GM12878 (cell line): ENCODE results near the gene ZNF530. TPM values are rescaled to one million over a fixed set of nuclear protein-coding genes. Genes with fewer than 3 reads are reported as not detected.
A peak's percentile ranks its signal among the peaks of the same experiment; 100 is the strongest.

Source experiments
- ATAC-seq: fragments of 200-7000 bp; cut with Tn5 transposase; 3 replicates; pipeline ENCODE4 v1.9.1; 2020; ENCODE audit warnings: mild to moderate bottlenecking, moderate library complexity
- BruUV-seq: library from RNA; stranded (reverse); fragments of 400-500 nt; replicated peaks from 2 replicates; lab custom pipeline; 2021; lab: Mats Ljungman, UMichigan
- CTCF ChIA-PET: fragments of 300-600 bp; sonication (Branson Sonifier 250); formaldehyde crosslinking; extraction: SDS; loops from one replicate; lab custom pipeline; 2021; ENCODE audit warnings: inconsistent platforms; lab: Yijun Ruan, JAX
- POLR2A ChIA-PET: fragments of 350-600 bp; formaldehyde crosslinking; extraction: SDS; loops from one replicate; lab custom pipeline; 2021; ENCODE audit warnings: inconsistent platforms; lab: Charles Lee
- RAD21 ChIA-PET: fragments of 300-600 bp; sonication (Branson Sonifier 250); formaldehyde crosslinking; loops from one replicate; lab custom pipeline; 2023; ENCODE audit warnings: antibody characterized with exemption; ENCODE audit not compliant: unreplicated experiment; lab: Charles Lee
- SMC1A ChIA-PET: fragments of 300-600 bp; sonication (Branson Sonifier 250); formaldehyde crosslinking; loops from one replicate; lab custom pipeline; 2023; ENCODE audit not compliant: unreplicated experiment, uncharacterized antibody; lab: Charles Lee
- DNase-seq: peaks from one replicate; pipeline ENCODE4 v3.0.0-alpha.2; 2011; ENCODE audit warnings: low read depth, low spot score
- FAIRE-seq: peaks from 3 replicates; lab custom pipeline; 2011; peaks lifted over from hg19 to GRCh38; lab: Jason Lieb, UNC
- H2AFZ ChIP-seq: 2 replicates; pipeline ENCODE4 v1.6.0; 2011; ENCODE audit warnings: low read depth, low read length, control low read depth; ENCODE audit not compliant: control insufficient read depth
- H3K27ac ChIP-seq: 2 replicates; pipeline ENCODE4 v1.5.1; 2011; ENCODE audit warnings: control low read depth; ENCODE audit not compliant: control insufficient read depth, insufficient read depth
- H3K27me3 ChIP-seq, 2 experiments: replicated peaks in 1 of 2; 2 replicates each; pipeline versions ENCODE4 v1.6.0 to v1.6.1; 2011; ENCODE audit warnings: low read length in 1 of 2; ENCODE audit not compliant: control insufficient read depth in 2 of 2, insufficient read depth in 2 of 2
- H3K36me3 ChIP-seq, 2 experiments: 2 replicates each; pipeline ENCODE4 v1.5.1; 2011; ENCODE audit warnings: low read length in 1 of 2; ENCODE audit not compliant: control insufficient read depth in 2 of 2, insufficient read depth in 2 of 2
- H3K4me1 ChIP-seq: 2 replicates; pipeline ENCODE4 v1.6.1; 2011; ENCODE audit warnings: mild to moderate bottlenecking, low read length, moderate library complexity, mixed read lengths; ENCODE audit not compliant: control insufficient read depth, insufficient read depth
- H3K4me2 ChIP-seq: 2 replicates; pipeline ENCODE4 v1.6.0; 2011; ENCODE audit warnings: control low read depth; ENCODE audit not compliant: control insufficient read depth, insufficient read depth
- H3K4me3 ChIP-seq: fragments of 200-600 bp; sonication (generic); 2 replicates; pipeline ENCODE4 v1.5.1; 2016
- H3K79me2 ChIP-seq: 2 replicates; pipeline ENCODE4 v1.6.0; 2011; ENCODE audit warnings: low read length; ENCODE audit not compliant: control insufficient read depth, insufficient read depth
- H3K9ac ChIP-seq: 2 replicates; pipeline ENCODE4 v1.8.0; 2011; ENCODE audit warnings: low read length, control low read depth, mixed read lengths; ENCODE audit not compliant: control insufficient read depth, insufficient read depth
- H3K9me3 ChIP-seq: replicated peaks from 3 replicates; pipeline ENCODE4 v1.5.1; 2011; ENCODE audit warnings: mild to moderate bottlenecking, low read length; ENCODE audit not compliant: control insufficient read depth, insufficient read depth
- H4K20me1 ChIP-seq: 2 replicates; pipeline ENCODE4 v1.6.0; 2011; ENCODE audit not compliant: control insufficient read depth, insufficient read depth
- CHD1 ChIP-seq: IDR thresholded peaks from 2 replicates; pipeline ENCODE4 v1.6.1; 2012; ENCODE audit warnings: low read depth, low read length, improper control_type of control experiment
- CREB1 ChIP-seq: IDR thresholded peaks from 2 replicates; pipeline ENCODE4 v1.6.1; 2012; ENCODE audit warnings: low read depth, mild to moderate bottlenecking, inconsistent platforms
- DPF2 ChIP-seq: fragments of 450-650 bp; IDR thresholded peaks from 2 replicates; pipeline ENCODE4 v1.6.1; 2017; ENCODE audit warnings: mild to moderate bottlenecking
- JUNB ChIP-seq: IDR thresholded peaks from 2 replicates; pipeline ENCODE4 v1.6.1; 2016; ENCODE audit warnings: antibody characterized with exemption, mild to moderate bottlenecking
- NR2C1 ChIP-seq: fragments of 450-650 bp; IDR thresholded peaks from 2 replicates; pipeline ENCODE4 v1.6.1; 2017; ENCODE audit warnings: antibody characterized with exemption, mild to moderate bottlenecking, moderate library complexity
- RB1 ChIP-seq: fragments of 450-650 bp; formaldehyde crosslinking; IDR thresholded peaks from 2 replicates; pipeline ENCODE4 v1.6.1; 2017; ENCODE audit warnings: mild to moderate bottlenecking, borderline replicate concordance
- SP1 ChIP-seq: IDR thresholded peaks from one replicate; pipeline ENCODE4 v1.6.1; 2011; ENCODE audit warnings: low read depth, low read length
- TAF1 ChIP-seq: IDR thresholded peaks from 2 replicates; pipeline ENCODE4 v1.6.1; 2011; ENCODE audit warnings: mild to moderate bottlenecking, low read depth, low read length, borderline replicate concordance
- YY1 ChIP-seq: IDR thresholded peaks from 2 replicates; pipeline ENCODE4 v1.6.1; 2011; ENCODE audit warnings: low read depth, mild to moderate bottlenecking, low read length
- ZNF274 ChIP-seq: IDR thresholded peaks from one replicate; pipeline ENCODE4 v1.8.0; 2011; ENCODE audit not compliant: insufficient read length, insufficient read depth
- WGBS: methylation state at CpG from one replicate; pipeline ENCODE4 v1.1.6; 2016; ENCODE audit warnings: low lambda C conversion rate; ENCODE audit not compliant: insufficient replicate concordance, insufficient coverage; ENCODE audit errors: missing lambda C conversion rate; 5-methylcytosine and 5-hydroxymethylcytosine counted together
- in situ Hi-C: fragments of 300-500 bp; cut with MboI; formaldehyde crosslinking; loops from 9 replicates; pipeline ENCODE4 v1.14.3; 2018; ENCODE audit warnings: mixed read lengths
- intact Hi-C: fragments of 100-400 bp; cut with micrococcal nuclease; formaldehyde crosslinking; loops from one replicate; pipeline ENCODE4 v1.14.2; 2022; ENCODE audit not compliant: unreplicated experiment
- polyA plus RNA-seq, 11 experiments: library from polyadenylated mRNA; depleted of rRNA in 4 of 11; unstranded in 6 of 11; stranded (reverse) in 5 of 11; fragments of >200 nt; fragmentation: Nextera tagmentation in 4 of 11; fragmentation: Illumina TruSeq in 1 of 11; extraction: Ambion mirVana in 4 of 11; extraction: Trizol in 1 of 11; gene quantifications; 1 replicate in 1 of 11; 2 replicates in 10 of 11; pipeline versions ENCODE4 v1.2.1 to v1.2.3, GENCODE V29; 2011 to 2016; ENCODE audit warnings: inconsistent platforms in 2 of 11, missing spikeins in 2 of 11, low read depth in 1 of 11
- total RNA-seq, 4 experiments: library from RNA; depleted of rRNA in 3 of 4; stranded (reverse); fragments of >200 nt in 3 of 4; fragmentation: Illumina TruSeq in 1 of 4; extraction: Trizol in 1 of 4; gene quantifications; 2 replicates each; pipeline versions ENCODE4 v1.2.1 to v1.2.3, GENCODE V29; 2013 to 2021
- TF ChIP-seq, protein P1 (sequence below): IDR thresholded peaks from 2 replicates; pipeline ENCODE4 v1.6.1; 2012; ENCODE audit warnings: improper control_type of control experiment, low read depth, low read length; ENCODE audit not compliant: insufficient replicate concordance
- TF ChIP-seq, protein P2 (sequence below): fragments of 450-650 bp; formaldehyde crosslinking; IDR thresholded peaks from 2 replicates; pipeline ENCODE4 v1.4.0; 2020; ENCODE audit warnings: mild to moderate bottlenecking, moderate library complexity

Gene ZNF530
- total and polyA plus RNA-seq, 10 of the 15 experiments (the other 5 are each of a cell fraction or from before 2014, with no cell fraction given) = 1.9 to 9.3 (median 6.6) TPM

DNA sequence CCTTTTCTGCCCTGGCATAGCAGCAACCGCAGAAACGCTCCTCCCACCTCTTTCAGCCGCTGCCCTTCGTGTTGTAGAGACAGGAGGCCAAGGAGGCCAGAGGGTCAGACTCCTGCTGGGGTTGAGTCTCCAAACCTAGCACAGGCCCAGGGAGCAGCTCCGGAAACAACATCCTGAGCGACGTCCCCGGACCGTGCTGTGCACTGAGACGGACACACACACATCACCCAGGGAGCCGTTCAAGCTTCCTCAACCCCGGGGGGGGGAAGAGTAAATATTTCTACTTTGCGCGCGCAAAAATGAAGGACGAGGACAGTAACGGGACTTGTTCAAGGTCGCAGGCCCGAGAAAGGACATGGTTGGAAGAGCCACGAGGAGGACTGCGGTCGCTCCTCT lies 40.7 kb upstream of the ZNF530 start (continued):
- TF ChIP-seq, protein P1, sequence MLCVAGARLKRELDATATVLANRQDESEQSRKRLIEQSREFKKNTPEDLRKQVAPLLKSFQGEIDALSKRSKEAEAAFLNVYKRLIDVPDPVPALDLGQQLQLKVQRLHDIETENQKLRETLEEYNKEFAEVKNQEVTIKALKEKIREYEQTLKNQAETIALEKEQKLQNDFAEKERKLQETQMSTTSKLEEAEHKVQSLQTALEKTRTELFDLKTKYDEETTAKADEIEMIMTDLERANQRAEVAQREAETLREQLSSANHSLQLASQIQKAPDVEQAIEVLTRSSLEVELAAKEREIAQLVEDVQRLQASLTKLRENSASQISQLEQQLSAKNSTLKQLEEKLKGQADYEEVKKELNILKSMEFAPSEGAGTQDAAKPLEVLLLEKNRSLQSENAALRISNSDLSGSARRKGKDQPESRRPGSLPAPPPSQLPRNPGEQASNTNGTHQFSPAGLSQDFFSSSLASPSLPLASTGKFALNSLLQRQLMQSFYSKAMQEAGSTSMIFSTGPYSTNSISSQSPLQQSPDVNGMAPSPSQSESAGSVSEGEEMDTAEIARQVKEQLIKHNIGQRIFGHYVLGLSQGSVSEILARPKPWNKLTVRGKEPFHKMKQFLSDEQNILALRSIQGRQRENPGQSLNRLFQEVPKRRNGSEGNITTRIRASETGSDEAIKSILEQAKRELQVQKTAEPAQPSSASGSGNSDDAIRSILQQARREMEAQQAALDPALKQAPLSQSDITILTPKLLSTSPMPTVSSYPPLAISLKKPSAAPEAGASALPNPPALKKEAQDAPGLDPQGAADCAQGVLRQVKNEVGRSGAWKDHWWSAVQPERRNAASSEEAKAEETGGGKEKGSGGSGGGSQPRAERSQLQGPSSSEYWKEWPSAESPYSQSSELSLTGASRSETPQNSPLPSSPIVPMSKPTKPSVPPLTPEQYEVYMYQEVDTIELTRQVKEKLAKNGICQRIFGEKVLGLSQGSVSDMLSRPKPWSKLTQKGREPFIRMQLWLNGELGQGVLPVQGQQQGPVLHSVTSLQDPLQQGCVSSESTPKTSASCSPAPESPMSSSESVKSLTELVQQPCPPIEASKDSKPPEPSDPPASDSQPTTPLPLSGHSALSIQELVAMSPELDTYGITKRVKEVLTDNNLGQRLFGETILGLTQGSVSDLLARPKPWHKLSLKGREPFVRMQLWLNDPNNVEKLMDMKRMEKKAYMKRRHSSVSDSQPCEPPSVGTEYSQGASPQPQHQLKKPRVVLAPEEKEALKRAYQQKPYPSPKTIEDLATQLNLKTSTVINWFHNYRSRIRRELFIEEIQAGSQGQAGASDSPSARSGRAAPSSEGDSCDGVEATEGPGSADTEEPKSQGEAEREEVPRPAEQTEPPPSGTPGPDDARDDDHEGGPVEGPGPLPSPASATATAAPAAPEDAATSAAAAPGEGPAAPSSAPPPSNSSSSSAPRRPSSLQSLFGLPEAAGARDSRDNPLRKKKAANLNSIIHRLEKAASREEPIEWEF = no peak
- no peak for TF ChIP-seq YY1

DNA sequence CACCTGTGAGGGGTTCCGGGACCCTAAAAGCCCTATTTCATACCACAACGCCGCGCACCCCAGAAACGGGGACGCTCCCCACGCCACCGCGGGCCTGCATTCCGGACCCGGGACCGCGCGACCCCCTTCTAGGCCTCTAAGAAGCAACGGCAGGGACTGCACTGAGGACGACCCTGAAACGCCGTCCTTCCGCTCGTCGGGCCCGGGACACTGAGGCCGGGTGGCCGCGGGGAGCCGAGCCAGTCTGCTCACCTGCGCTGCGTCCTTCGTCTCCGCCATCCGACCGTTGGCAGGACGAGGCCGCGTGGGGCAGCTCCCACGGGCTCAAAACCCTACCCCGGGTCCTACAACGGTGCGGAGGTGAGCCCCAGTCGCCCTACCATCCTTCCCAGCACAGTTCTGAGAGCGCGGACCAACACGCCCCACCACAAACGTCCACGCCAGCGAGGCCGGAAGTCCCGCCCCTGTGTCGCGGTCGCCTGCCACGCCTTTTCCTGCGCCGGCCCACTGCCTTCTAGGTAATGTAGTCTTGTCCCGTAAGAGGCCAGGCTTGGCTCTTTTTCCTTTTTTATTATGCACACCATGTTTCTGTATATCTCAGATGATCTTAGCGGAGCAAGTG lies 40.2 kb upstream of the ZNF530 start, which contains the start of gene ZNF550:
TSS of gene ZNF550 (minus strand) at position 460 of the 622 bp plus-strand sequence. CDS start at position 279, 181 bp downstream.
- CTCF ChIA-PET = no interaction called here
- 0 out of 2 replicates have a peak, but pooled peaks have one; percentile 15 for TF ChIP-seq DPF2
- TF ChIP-seq ZNF274 = no peak
- TF ChIP-seq TAF1 = peak; percentile 67; the same call in 1 of the 2 replicates
- peak; percentile 67 for TF ChIP-seq SP1
- no peak for TF ChIP-seq CHD1
- TF ChIP-seq, protein P2, sequence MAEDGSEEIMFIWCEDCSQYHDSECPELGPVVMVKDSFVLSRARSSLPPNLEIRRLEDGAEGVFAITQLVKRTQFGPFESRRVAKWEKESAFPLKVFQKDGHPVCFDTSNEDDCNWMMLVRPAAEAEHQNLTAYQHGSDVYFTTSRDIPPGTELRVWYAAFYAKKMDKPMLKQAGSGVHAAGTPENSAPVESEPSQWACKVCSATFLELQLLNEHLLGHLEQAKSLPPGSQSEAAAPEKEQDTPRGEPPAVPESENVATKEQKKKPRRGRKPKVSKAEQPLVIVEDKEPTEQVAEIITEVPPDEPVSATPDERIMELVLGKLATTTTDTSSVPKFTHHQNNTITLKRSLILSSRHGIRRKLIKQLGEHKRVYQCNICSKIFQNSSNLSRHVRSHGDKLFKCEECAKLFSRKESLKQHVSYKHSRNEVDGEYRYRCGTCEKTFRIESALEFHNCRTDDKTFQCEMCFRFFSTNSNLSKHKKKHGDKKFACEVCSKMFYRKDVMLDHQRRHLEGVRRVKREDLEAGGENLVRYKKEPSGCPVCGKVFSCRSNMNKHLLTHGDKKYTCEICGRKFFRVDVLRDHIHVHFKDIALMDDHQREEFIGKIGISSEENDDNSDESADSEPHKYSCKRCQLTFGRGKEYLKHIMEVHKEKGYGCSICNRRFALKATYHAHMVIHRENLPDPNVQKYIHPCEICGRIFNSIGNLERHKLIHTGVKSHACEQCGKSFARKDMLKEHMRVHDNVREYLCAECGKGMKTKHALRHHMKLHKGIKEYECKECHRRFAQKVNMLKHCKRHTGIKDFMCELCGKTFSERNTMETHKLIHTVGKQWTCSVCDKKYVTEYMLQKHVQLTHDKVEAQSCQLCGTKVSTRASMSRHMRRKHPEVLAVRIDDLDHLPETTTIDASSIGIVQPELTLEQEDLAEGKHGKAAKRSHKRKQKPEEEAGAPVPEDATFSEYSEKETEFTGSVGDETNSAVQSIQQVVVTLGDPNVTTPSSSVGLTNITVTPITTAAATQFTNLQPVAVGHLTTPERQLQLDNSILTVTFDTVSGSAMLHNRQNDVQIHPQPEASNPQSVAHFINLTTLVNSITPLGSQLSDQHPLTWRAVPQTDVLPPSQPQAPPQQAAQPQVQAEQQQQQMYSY (CRISPR knock-in tag) = no peak
- TF ChIP-seq RB1 = no peak
- TF ChIP-seq JUNB = no peak
- peak; percentile 36; the same call in 1 of the 2 replicates for TF ChIP-seq NR2C1
- peak; percentile 91 for TF ChIP-seq CREB1

More for the DNA sequence above, 40.2 kb upstream of the ZNF530 start, which contains the start of gene ZNF550:
- peaks cover 12% of the 10 kb centered on the region for H3K79me2 ChIP-seq
- peak; percentile 90 for FAIRE-seq
- peak; percentile 100 for ATAC-seq
- H3K4me2 ChIP-seq = peak within 1 kb of the TSS; percentile 86
- intact Hi-C loops = no loop called here
- H3K4me3 ChIP-seq = peak within 1 kb of the TSS; percentile 83
- H3K36me3 ChIP-seq = no peaks in the 10 kb centered on the region
- in situ Hi-C loops = no loop called here
- no peaks in the 10 kb centered on the region for H4K20me1 ChIP-seq
- peaks cover 8% of the 10 kb centered on the region; the same call in 2 of the 3 replicates for H3K9me3 ChIP-seq
- no peaks in the 10 kb centered on the region for H3K4me1 ChIP-seq
- SMC1A ChIA-PET = no interaction called here
- DNase-seq = peak; percentile 49
- H2AFZ ChIP-seq = peak within 1 kb of the TSS; percentile 88
- TSS peak; percentile 90 for BruUV-seq
- POLR2A ChIA-PET = no interaction called here
- peak within 1 kb of the TSS; percentile 70 for H3K27ac ChIP-seq
- RAD21 ChIA-PET = no interaction called here
- 2% methylated on average over 49 of the region's 56 CpGs for WGBS
- H3K9ac ChIP-seq = peak within 1 kb of the TSS; percentile 83
- H3K27me3 ChIP-seq = no peaks in the 10 kb centered on the region
